Pancreas (tissue), 10 donors: ENCODE results near the gene ADAMTS14. TPM values are rescaled to one million over a fixed set of nuclear protein-coding genes. Genes with fewer than 3 reads are reported as not detected.

Source experiments
- ATAC-seq, 4 donors: fragments of 200-7000 bp; cut with Tn5 transposase; one replicate each; pipeline versions ENCODE4 v1.8.0 to v1.9.1; 2020; ENCODE audit warnings: mild to moderate bottlenecking in 4 of 4, moderate library complexity in 4 of 4
- DNase-seq, 6 donors: peaks; one replicate each; pipeline ENCODE4 v3.0.0-alpha.2; 2020
- FAIRE-seq: peaks from 2 replicates; lab custom pipeline; 2012; peaks lifted over from hg19 to GRCh38; lab: Jason Lieb, UNC
- H3K27ac ChIP-seq, 4 donors: fragments of 200-600 bp; sonication (generic); 1 replicate in 3 of 4; 2 replicates in 1 of 4; pipeline versions ENCODE4 v1.5.0 to v1.8.0; 2020
- H3K27me3 ChIP-seq, 4 donors: fragments of 200-600 bp; one replicate each; pipeline ENCODE4 v1.8.0; 2021
- H3K36me3 ChIP-seq, 3 donors: fragments of 200-600 bp; sonication (generic) in 1 of 3; one replicate each; pipeline versions ENCODE4 v1.5.0 to v1.8.0; 2020 to 2021
- H3K4me1 ChIP-seq, 3 donors: fragments of 200-600 bp; one replicate each; pipeline ENCODE4 v1.8.0; 2021
- H3K4me3 ChIP-seq, 4 donors: fragments of 200-600 bp; sonication (generic) in 2 of 4; one replicate each; pipeline versions ENCODE4 v1.5.0 to v1.8.0; 2020 to 2021
- H3K9me3 ChIP-seq, 4 donors: fragments of 200-600 bp; one replicate each; pipeline ENCODE4 v1.8.0; 2021
- WGBS, 2 donors: extraction: QIAGEN DNeasy Blood & Tissue Kit; methylation state at CpG; one replicate each; pipeline ENCODE4 v1.1.7; 2013; 5-methylcytosine and 5-hydroxymethylcytosine counted together
- intact Hi-C, 3 donors: fragments of 100-400 bp; cut with DNase I; formaldehyde crosslinking; loops; one replicate each; pipeline versions ENCODE4 v1.11.1 to v1.14.2; 2022
- polyA plus RNA-seq, 2 donors: library from polyadenylated mRNA; stranded (reverse); fragments of 200-250 nt; gene quantifications; one replicate each; pipeline ENCODE4 v1.2.3, GENCODE V29; 2013
- total RNA-seq, 6 donors: library from RNA; stranded (reverse); fragmentation: NEBNext Ultra II Directional in 4 of 6; extraction: Animal tissue kit (Norgen Biotek cat#: 25700) in 4 of 6; gene quantifications; one replicate each; pipeline versions ENCODE4 v1.2.1 to v1.2.4, GENCODE V29; 2021 to 2023
- TF ChIP-seq, protein P1 (sequence below), 4 donors: fragments of 200-600 bp; sonication (generic) in 3 of 4; IDR thresholded peaks; one replicate each; pipeline versions ENCODE4 v1.5.0 to v1.8.0; 2021; ENCODE audit warnings: antibody characterized with exemption in 4 of 4
- donor health status: healthy with polysubstance abuse.
- donor health status: DM: no; HTN: no; CAD: no; lungs with moderate emphysema.
- donor health status: DM: no; HTN: no; CAD: no.
- donor health status: control.
- donor health status: control.
- donor health status: Bipolar disorder and iron deficiency.
- donor health status: DM: yes; HTN: yes; CAD: no.
- donor health status: DM: no; HTN: no; CAD: no.
- donor health status: DM: no; HTN: no; CAD: no.
- donor health status: DM: yes; HTN: yes; CAD: no.

ADAMTS14 gene
- total and polyA plus RNA-seq, 8 donors = 0.06 to 2.2 (median 0.23) TPM; not detected in 2

DNA sequence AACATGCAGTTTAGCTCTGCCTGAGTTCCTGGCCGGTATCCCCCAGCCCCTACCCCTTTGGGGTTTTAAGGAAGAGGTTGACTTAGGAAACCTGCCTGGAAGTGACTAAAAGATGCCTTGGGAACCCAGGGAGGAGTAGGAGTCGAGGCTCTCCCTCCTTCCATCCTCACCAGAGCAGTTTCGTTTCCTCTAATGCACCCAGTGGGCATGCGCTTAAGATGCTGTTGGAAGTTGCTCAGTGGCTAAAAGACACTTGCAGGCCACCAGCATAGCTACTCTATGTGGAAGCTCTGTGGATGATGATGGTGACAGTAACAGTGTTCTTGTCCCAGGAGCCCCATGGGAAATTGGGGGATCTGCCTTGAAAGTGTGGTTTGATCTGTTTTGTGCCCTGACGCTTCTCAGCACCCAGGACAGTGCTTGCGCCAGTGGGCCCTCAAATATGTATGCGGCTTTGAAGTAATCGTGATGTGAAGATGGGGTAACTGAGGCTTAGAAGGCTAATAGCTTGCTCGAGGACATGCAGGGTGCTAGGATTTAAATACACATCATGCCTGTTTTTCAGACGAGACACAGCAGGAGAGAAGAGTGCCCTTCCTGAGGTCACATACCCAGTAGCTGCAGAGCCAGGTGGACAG lies 80.8 kb downstream of the ADAMTS14 start:
- TF ChIP-seq, protein P1, sequence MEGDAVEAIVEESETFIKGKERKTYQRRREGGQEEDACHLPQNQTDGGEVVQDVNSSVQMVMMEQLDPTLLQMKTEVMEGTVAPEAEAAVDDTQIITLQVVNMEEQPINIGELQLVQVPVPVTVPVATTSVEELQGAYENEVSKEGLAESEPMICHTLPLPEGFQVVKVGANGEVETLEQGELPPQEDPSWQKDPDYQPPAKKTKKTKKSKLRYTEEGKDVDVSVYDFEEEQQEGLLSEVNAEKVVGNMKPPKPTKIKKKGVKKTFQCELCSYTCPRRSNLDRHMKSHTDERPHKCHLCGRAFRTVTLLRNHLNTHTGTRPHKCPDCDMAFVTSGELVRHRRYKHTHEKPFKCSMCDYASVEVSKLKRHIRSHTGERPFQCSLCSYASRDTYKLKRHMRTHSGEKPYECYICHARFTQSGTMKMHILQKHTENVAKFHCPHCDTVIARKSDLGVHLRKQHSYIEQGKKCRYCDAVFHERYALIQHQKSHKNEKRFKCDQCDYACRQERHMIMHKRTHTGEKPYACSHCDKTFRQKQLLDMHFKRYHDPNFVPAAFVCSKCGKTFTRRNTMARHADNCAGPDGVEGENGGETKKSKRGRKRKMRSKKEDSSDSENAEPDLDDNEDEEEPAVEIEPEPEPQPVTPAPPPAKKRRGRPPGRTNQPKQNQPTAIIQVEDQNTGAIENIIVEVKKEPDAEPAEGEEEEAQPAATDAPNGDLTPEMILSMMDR (IDR thresholded peaks at IDR 0.05) = no peak

DNA sequence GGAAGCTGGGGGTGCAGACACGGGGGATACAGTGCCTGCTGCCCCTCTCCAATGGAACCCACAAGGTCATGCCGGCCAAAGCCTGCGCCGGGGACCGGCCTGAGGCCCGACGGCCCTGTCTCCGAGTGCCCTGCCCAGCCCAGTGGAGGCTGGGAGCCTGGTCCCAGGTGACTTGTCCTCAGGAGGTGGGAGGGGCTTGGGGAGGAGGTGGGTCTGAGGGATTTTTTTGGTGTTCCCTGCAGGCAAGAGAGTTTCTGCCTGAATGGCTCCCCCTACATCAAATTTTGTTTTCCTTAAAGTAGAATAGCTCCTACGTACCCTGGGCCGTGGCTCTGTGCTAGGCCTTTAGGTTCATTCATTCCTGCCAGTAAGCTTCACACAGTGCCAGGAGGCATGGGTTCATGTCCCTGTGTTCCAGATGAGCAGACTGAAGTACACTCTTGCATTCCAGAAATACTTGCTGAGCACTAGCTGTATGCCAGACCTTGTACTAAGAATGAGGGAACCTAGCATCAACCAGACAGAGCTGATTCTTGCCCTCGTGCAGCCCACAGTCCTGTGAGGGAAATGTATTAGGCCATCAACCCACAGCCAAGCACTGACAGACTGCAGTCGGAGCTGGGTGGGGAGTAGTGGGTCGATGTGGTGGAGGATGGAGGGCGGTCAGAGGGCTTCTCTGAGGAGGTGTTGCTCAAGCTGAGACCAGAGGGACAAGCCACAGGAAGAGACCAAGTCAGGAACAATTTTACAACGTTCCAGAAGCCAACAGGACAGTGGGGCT lies 81.7 kb downstream of the ADAMTS14 start:
- TF ChIP-seq, protein P1 (IDR thresholded peaks at IDR 0.05) = no peak
- Histone ChIP-seq H3K9me3 (no peaks in the 10 kb centered on the region), H3K4me3 (no peak overlapping the region), H3K4me1 (no peaks in the 10 kb centered on the region), H3K27ac (no peak overlapping the region), H3K27me3 (no peaks in the 10 kb centered on the region), H3K36me3 (no peaks in the 10 kb centered on the region)
- DNase-seq (peak in 2 of 6 donors; percentile 46 to 60), ATAC-seq (no peak), FAIRE-seq (no peak)
- intact Hi-C loops = loop anchor here in 1 of 3 donors (10.0 kb wide), 1 partner anchor 299 kb away; no protein-coding TSS in a partner anchor
- 63 to 69% methylated on average over 15 of the region's 15 CpGs for WGBS, 2 donors

More for the DNA sequence above, 80.8 kb downstream of the ADAMTS14 start:
- no peaks in the 10 kb centered on the region for H3K36me3 ChIP-seq
- 78 to 83% methylated on average over 10 of the region's 10 CpGs for WGBS, 2 donors
- FAIRE-seq = no peak
- H3K27ac ChIP-seq = no peak overlapping the region
- DNase-seq = peak in 1 of 6 donors; percentile 9
- no peaks in the 10 kb centered on the region for H3K4me1 ChIP-seq
- H3K9me3 ChIP-seq = no peaks in the 10 kb centered on the region
- peak in 1 of 4 donors; percentile 33 for ATAC-seq
- H3K4me3 ChIP-seq = no peak overlapping the region
- intact Hi-C loops = loop anchor here in 1 of 3 donors (10.0 kb wide), 1 partner anchor 298 kb away; no protein-coding TSS in a partner anchor
- no peaks in the 10 kb centered on the region for H3K27me3 ChIP-seq

DNA sequence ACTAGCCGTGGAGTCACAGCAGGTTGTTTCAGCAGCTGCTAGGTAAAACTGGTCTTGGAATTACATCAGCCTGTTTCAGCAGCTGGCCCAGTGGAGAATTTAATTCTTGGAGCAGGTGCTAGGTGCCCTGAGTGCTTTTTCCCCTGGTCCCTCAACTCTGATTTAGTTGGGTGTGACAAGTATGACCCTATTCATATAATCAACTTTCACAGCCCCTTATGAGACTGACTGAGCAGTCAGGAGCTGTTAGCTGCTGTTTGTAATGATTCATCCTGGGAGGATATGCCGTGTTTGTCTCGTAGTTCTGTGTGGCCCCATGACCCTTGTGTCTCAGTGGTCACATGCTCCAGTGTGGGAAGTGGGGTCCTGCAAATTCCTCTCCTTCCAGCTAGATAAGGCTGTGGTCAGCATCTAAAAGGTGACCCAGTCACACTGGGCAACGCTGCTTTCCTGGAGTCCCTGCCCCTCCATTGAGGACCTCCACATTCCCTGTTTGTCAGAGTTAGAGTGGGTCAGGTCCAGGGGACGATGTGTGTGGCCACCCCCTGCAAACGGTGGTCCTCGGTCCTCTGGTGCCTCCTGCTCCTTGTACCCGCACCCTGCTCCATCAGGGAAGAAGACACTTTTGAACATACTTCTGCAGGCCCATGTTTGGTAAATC lies 84.5 kb downstream of the ADAMTS14 start:
- Histone ChIP-seq H3K27me3 (no peaks in the 10 kb centered on the region), H3K27ac (no peak overlapping the region), H3K36me3 (no peaks in the 10 kb centered on the region), H3K9me3 (no peaks in the 10 kb centered on the region), H3K4me1 (no peaks in the 10 kb centered on the region), H3K4me3 (no peak overlapping the region)
- DNase-seq = peak in 2 of 6 donors; percentile 16 to 21
- FAIRE-seq = no peak
- TF ChIP-seq, protein P1 (IDR thresholded peaks at IDR 0.05) = no peak
- whole genome bisulfite sequencing, 2 donors = 68 to 72% methylated on average over 8 of the region's 8 CpGs
- no peak for ATAC-seq
- intact Hi-C loops = loop anchor here in 1 of 3 donors (10.0 kb wide), 1 partner anchor 302 kb away; no protein-coding TSS in a partner anchor

DNA sequence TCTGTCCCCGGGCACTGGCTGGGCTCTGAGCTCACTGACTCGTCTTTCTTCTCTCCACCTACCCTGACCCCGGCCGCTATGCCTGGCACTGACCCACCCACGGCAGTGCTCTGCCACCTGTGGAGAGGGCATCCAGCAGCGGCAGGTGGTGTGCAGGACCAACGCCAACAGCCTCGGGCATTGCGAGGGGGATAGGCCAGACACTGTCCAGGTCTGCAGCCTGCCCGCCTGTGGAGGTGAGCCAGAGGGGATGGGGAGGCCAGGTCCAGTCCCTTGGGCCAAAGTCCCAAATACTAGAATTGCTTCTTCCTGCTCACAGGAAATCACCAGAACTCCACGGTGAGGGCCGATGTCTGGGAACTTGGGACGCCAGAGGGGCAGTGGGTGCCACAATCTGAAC lies 85.5 kb downstream of the ADAMTS14 start:
- H3K4me1 ChIP-seq = no peaks in the 10 kb centered on the region
- no peak for FAIRE-seq
- no peaks in the 10 kb centered on the region for H3K36me3 ChIP-seq
- peak in 2 of 6 donors; percentile 47 to 58 for DNase-seq
- H3K27me3 ChIP-seq = no peaks in the 10 kb centered on the region
- H3K9me3 ChIP-seq = no peaks in the 10 kb centered on the region
- TF ChIP-seq, protein P1 (IDR thresholded peaks at IDR 0.05) = no peak
- whole genome bisulfite sequencing, 2 donors = 53 to 66% methylated on average over 13 of the region's 13 CpGs
- H3K4me3 ChIP-seq = no peak overlapping the region
- intact Hi-C loops = loop anchor here in 1 of 3 donors (2.0 to 10.0 kb wide), 2 partner anchors 207 to 303 kb away; no protein-coding TSS in a partner anchor
- no peak overlapping the region for H3K27ac ChIP-seq
- no peak for ATAC-seq
